H1 (cell line): ENCODE measurements around the gene TARDBP. TPM values are rescaled to one million over a fixed set of nuclear protein-coding genes. Genes with fewer than 3 reads are reported as not detected.

Experiments
- CTCF ChIA-PET: fragments of 300-600 bp; sonication (Branson Sonifier 250); formaldehyde crosslinking; loops from one replicate; lab custom pipeline; 2021; ENCODE audit not compliant: partially characterized antibody; lab: Charles Lee
- POLR2A ChIA-PET: fragments of 300-600 bp; sonication (Branson Sonifier 250); formaldehyde crosslinking; loops from one replicate; lab custom pipeline; 2021; ENCODE audit warnings: inconsistent platforms; ENCODE audit not compliant: partially characterized antibody; lab: Charles Lee
- DNase-seq, 2 experiments: peaks; one replicate each; pipeline versions ENCODE4 v3.0.0 to v3.0.0-alpha.2; 2010 to 2022; ENCODE audit warnings: low spot score in 2 of 2, low read depth in 1 of 2, mixed read lengths in 1 of 2
- FAIRE-seq: peaks from 2 replicates; lab custom pipeline; 2011; peaks lifted over from hg19 to GRCh38; lab: Jason Lieb, UNC
- H2AFZ ChIP-seq: 2 replicates; pipeline ENCODE4 v1.8.1; 2012; ENCODE audit warnings: low read length, inconsistent platforms
- H2AK5ac ChIP-seq: 2 replicates; pipeline ENCODE4 v1.6.1; 2013; ENCODE audit warnings: low read depth, low read length
- H2BK120ac ChIP-seq: replicated peaks from 2 replicates; pipeline ENCODE3; 2013; ENCODE audit warnings: low read depth, low read length, inconsistent platforms
- H2BK12ac ChIP-seq: 2 replicates; pipeline ENCODE4 v1.6.1; 2013; ENCODE audit warnings: low read depth, low read length
- H2BK15ac ChIP-seq: 2 replicates; pipeline ENCODE4 v1.6.1; 2013; ENCODE audit warnings: low read length
- H2BK20ac ChIP-seq: 2 replicates; pipeline ENCODE4 v1.6.1; 2013; ENCODE audit warnings: low read length
- H2BK5ac ChIP-seq: 2 replicates; pipeline ENCODE4 v1.6.1; 2013; ENCODE audit warnings: low read depth, low read length
- H3K14ac ChIP-seq: 2 replicates; pipeline ENCODE4 v1.6.1; 2013; ENCODE audit warnings: inconsistent platforms; ENCODE audit not compliant: insufficient read length
- H3K18ac ChIP-seq: 2 replicates; pipeline ENCODE4 v1.6.1; 2013; ENCODE audit warnings: low read length; ENCODE audit errors: extremely low read depth
- H3K23ac ChIP-seq: 2 replicates; pipeline ENCODE4 v1.6.1; 2013; ENCODE audit warnings: inconsistent platforms; ENCODE audit not compliant: insufficient read length
- H3K23me2 ChIP-seq: 2 replicates; pipeline ENCODE4 v1.6.1; 2013; ENCODE audit warnings: low read depth, low read length
- H3K27ac ChIP-seq: 2 replicates; pipeline ENCODE4 v1.6.1; 2011; ENCODE audit warnings: low read depth, low read length, inconsistent platforms
- H3K27me3 ChIP-seq, 4 experiments: replicated peaks in 1 of 4; 1 replicate in 1 of 4; 2 replicates in 3 of 4; pipeline versions ENCODE4 v1.6.1 to v1.8.1; 2011 to 2013; ENCODE audit warnings: low read length in 3 of 4, mild to moderate bottlenecking in 3 of 4, inconsistent platforms in 2 of 4, mixed read lengths in 2 of 4, moderate library complexity in 1 of 4; ENCODE audit not compliant: control insufficient read depth in 3 of 4, insufficient read depth in 3 of 4; ENCODE audit errors: extremely low read depth in 1 of 4
- H3K36me3 ChIP-seq, 4 experiments: 2 replicates each; pipeline versions ENCODE4 v1.6.1 to v1.8.1; 2011 to 2013; ENCODE audit warnings: mild to moderate bottlenecking in 4 of 4, low read length in 3 of 4, moderate library complexity in 2 of 4, control low read depth in 1 of 4, inconsistent platforms in 1 of 4; ENCODE audit not compliant: insufficient read depth in 4 of 4, control insufficient read depth in 2 of 4
- H3K4ac ChIP-seq: replicated peaks from 2 replicates; pipeline ENCODE3; 2013; ENCODE audit warnings: low read length, low read depth, mixed read lengths, inconsistent platforms; ENCODE audit not compliant: insufficient read length
- H3K4me1 ChIP-seq, 4 experiments: replicated peaks in 1 of 4; 1 replicate in 1 of 4; 2 replicates in 3 of 4; pipeline versions ENCODE4 v1.6.1 to v1.8.1; 2011 to 2013; ENCODE audit warnings: low read length in 3 of 4, inconsistent platforms in 2 of 4, mixed read lengths in 1 of 4; ENCODE audit not compliant: insufficient read depth in 4 of 4, control insufficient read depth in 3 of 4
- H3K4me2 ChIP-seq, 2 experiments: 2 replicates each; pipeline versions ENCODE4 v1.6.1 to v1.8.1; 2011 to 2013; ENCODE audit warnings: low read depth in 2 of 2, low read length in 2 of 2, control low read depth in 1 of 2, inconsistent platforms in 1 of 2, mild to moderate bottlenecking in 1 of 2; ENCODE audit not compliant: insufficient read depth in 1 of 2
- H3K4me3 ChIP-seq, 4 experiments: fragments of 200-600, 300-600 bp in 1 of 4; sonication (generic), shearing (Covaris generic), sonication (Bioruptor Twin) in 1 of 4; 2 replicates each; pipeline versions ENCODE4 v1.5.1 to v1.8.1; 2011 to 2016; ENCODE audit warnings: low read length in 4 of 4, low read depth in 3 of 4, control low read depth in 2 of 4, inconsistent platforms in 2 of 4, mild to moderate bottlenecking in 2 of 4, mixed read lengths in 1 of 4, moderate library complexity in 1 of 4; ENCODE audit not compliant: insufficient read depth in 2 of 4; ENCODE audit errors: extremely low read depth in 1 of 4
- H3K56ac ChIP-seq: replicated peaks from 2 replicates; pipeline ENCODE3; 2013; ENCODE audit warnings: low read depth, mild to moderate bottlenecking, mixed read lengths, low read length, inconsistent platforms; ENCODE audit not compliant: insufficient read length
- H3K79me1 ChIP-seq: 2 replicates; pipeline ENCODE4 v1.6.1; 2013; ENCODE audit warnings: low read depth, low read length, control low read depth
- H3K79me2 ChIP-seq, 2 experiments: 2 replicates each; pipeline versions ENCODE4 v1.6.1 to v1.8.1; 2012 to 2013; ENCODE audit warnings: low read length in 2 of 2, mild to moderate bottlenecking in 2 of 2, inconsistent platforms in 1 of 2; ENCODE audit not compliant: insufficient read depth in 2 of 2, control insufficient read depth in 1 of 2
- H3K9ac ChIP-seq, 4 experiments: replicated peaks in 1 of 4; 1 replicate in 1 of 4; 2 replicates in 3 of 4; pipeline versions ENCODE4 v1.6.1 to v1.8.1; 2011 to 2013; ENCODE audit warnings: low read depth in 3 of 4, low read length in 3 of 4, control low read depth in 2 of 4, mild to moderate bottlenecking in 2 of 4, moderate library complexity in 2 of 4, inconsistent platforms in 1 of 4; ENCODE audit errors: extremely low read depth in 1 of 4
- H3K9me3 ChIP-seq, 2 experiments: 2 replicates each; pipeline versions ENCODE4 v1.6.1 to v1.8.1; 2012 to 2013; ENCODE audit warnings: mild to moderate bottlenecking in 2 of 2, moderate library complexity in 2 of 2, control low read depth in 1 of 2, inconsistent platforms in 1 of 2, low read depth in 1 of 2, low read length in 1 of 2, mixed read lengths in 1 of 2; ENCODE audit not compliant: insufficient read depth in 2 of 2
- H4K20me1 ChIP-seq, 2 experiments: replicated peaks in 1 of 2; 2 replicates each; pipeline versions ENCODE3 to v1.8.1; 2011 to 2013; ENCODE audit warnings: inconsistent platforms in 2 of 2, low read length in 2 of 2, mild to moderate bottlenecking in 1 of 2; ENCODE audit not compliant: insufficient read depth in 2 of 2, control insufficient read depth in 1 of 2
- H4K5ac ChIP-seq: 2 replicates; pipeline ENCODE4 v1.6.1; 2013; ENCODE audit warnings: low read length, low read depth, mixed read lengths, inconsistent platforms; ENCODE audit not compliant: insufficient read length
- H4K8ac ChIP-seq: 2 replicates; pipeline ENCODE4 v1.8.0; 2013; ENCODE audit warnings: mild to moderate bottlenecking, moderate library complexity, low read length, inconsistent platforms; ENCODE audit not compliant: insufficient read depth; ENCODE audit errors: extremely low read depth
- H4K91ac ChIP-seq: replicated peaks from 2 replicates; pipeline ENCODE3; 2013; ENCODE audit warnings: low read length, mixed read lengths, inconsistent platforms; ENCODE audit not compliant: insufficient read length
- BCL11A ChIP-seq, 2 experiments: IDR thresholded peaks; one replicate each; pipeline ENCODE4 v1.6.1; 2011; ENCODE audit warnings: low read depth in 2 of 2, low read length in 2 of 2, mild to moderate bottlenecking in 2 of 2
- CEBPB ChIP-seq: IDR thresholded peaks from 2 replicates; pipeline ENCODE4 v1.6.1; 2012; ENCODE audit warnings: low read depth, low read length
- NRF1 ChIP-seq: IDR thresholded peaks from 2 replicates; pipeline ENCODE4 v1.6.1; 2011; ENCODE audit warnings: mild to moderate bottlenecking, low read depth, low read length, improper control_type of control experiment
- POU5F1 ChIP-seq: IDR thresholded peaks from 2 replicates; pipeline ENCODE4 v1.6.1; 2011; ENCODE audit warnings: low read depth, mild to moderate bottlenecking, low read length, moderate library complexity
- RFX5 ChIP-seq: IDR thresholded peaks from 2 replicates; pipeline ENCODE4 v1.6.1; 2011; ENCODE audit warnings: low read depth, low read length, improper control_type of control experiment, borderline replicate concordance
- RXRA ChIP-seq: IDR thresholded peaks from 2 replicates; pipeline ENCODE4 v1.6.1; 2011; ENCODE audit warnings: low read depth, mild to moderate bottlenecking, low read length, moderate library complexity; ENCODE audit not compliant: insufficient read depth
- SAP30 ChIP-seq: fragments of 300-600 bp; sonication (generic); IDR thresholded peaks from 2 replicates; pipeline ENCODE4 v1.7.1; 2012; ENCODE audit warnings: low read length, moderate library complexity, mild to moderate bottlenecking, inconsistent platforms; ENCODE audit not compliant: insufficient read depth, insufficient replicate concordance
- SIN3A ChIP-seq, 2 experiments: IDR thresholded peaks in 1 of 2; conservative IDR thresholded peaks in 1 of 2; 2 replicates each; pipeline ENCODE4 v1.6.1; 2011 to 2012; ENCODE audit warnings: low read length in 2 of 2, improper control_type of control experiment in 1 of 2, low read depth in 1 of 2, mild to moderate bottlenecking in 1 of 2
- SP4 ChIP-seq: IDR thresholded peaks from 2 replicates; pipeline ENCODE4 v1.6.1; 2012; ENCODE audit warnings: low read length, inconsistent platforms
- TEAD4 ChIP-seq: IDR thresholded peaks from 2 replicates; pipeline ENCODE4 v1.6.1; 2012; ENCODE audit warnings: low read depth, low read length, inconsistent platforms, mixed read lengths
- USF2 ChIP-seq: IDR thresholded peaks from 2 replicates; pipeline ENCODE4 v1.6.1; 2011; ENCODE audit warnings: low read length, improper control_type of control experiment
- YY1 ChIP-seq: IDR thresholded peaks from 2 replicates; pipeline ENCODE4 v1.6.1; 2011; ENCODE audit warnings: low read depth, mild to moderate bottlenecking, low read length
- WGBS, 2 experiments: shearing (Covaris generic) in 1 of 2; methylation state at CpG; one replicate each; pipeline versions ENCODE4 v1.1.6 to v1.1.7; 2013 to 2015; ENCODE audit warnings: low lambda C conversion rate in 2 of 2, mixed read lengths in 2 of 2, inconsistent platforms in 1 of 2, low coverage in 1 of 2, missing lambda C conversion rate in 1 of 2; ENCODE audit not compliant: insufficient replicate concordance in 2 of 2, insufficient coverage in 1 of 2, insufficient read length in 1 of 2; ENCODE audit errors: extremely low coverage in 1 of 2, missing lambda C conversion rate in 1 of 2; 5-methylcytosine and 5-hydroxymethylcytosine counted together
- polyA plus RNA-seq, 7 experiments: library from polyadenylated mRNA; depleted of rRNA in 3 of 7; stranded (reverse) in 5 of 7; unstranded in 2 of 7; fragments of >200 nt in 5 of 7; fragments of 200-250 nt in 2 of 7; gene quantifications; 1 replicate in 5 of 7; 2 replicates in 1 of 7; 4 replicates in 1 of 7; pipeline versions ENCODE4 v1.2.1 to v1.2.3, GENCODE V29; 2011 to 2013; ENCODE audit warnings: missing spikeins in 2 of 7, mixed read lengths in 2 of 7
- total RNA-seq: library from RNA; stranded (reverse); fragmentation: NEBNext Ultra II Directional; extraction: Animal tissue kit (Norgen Biotek cat#: 25700); gene quantifications from 2 replicates; pipeline ENCODE4 v1.2.1, GENCODE V29; 2021
- TF ChIP-seq, protein P1 (sequence below): IDR thresholded peaks from 2 replicates; pipeline ENCODE4 v1.6.1; 2012; ENCODE audit warnings: inconsistent platforms

TARDBP gene
- total and polyA plus RNA-seq, 2 of the 8 experiments (the other 6 are each of a cell fraction or from before 2014, with no cell fraction given) = 144 to 240 TPM

GRCh38 chr1:11070876-11071275, 58.4 kb downstream of the TARDBP start:
- CTCF ChIA-PET = interaction anchor here (0.9 to 7.3 kb wide), 4 partner anchors 10 to 33 kb away, joined by 3 to 58 read pairs (median 10); no protein-coding TSS in a partner anchor
- peaks cover 34 to 88% (median 75%) of the 10 kb centered on the region in 4 experiments for H3K36me3 ChIP-seq
- FAIRE-seq = no peak
- no peak for TF ChIP-seq TEAD4
- TF ChIP-seq YY1 = no peak
- no peak for TF ChIP-seq RFX5
- no peak for TF ChIP-seq NRF1
- no peak for TF ChIP-seq USF2
- TF ChIP-seq, protein P1, sequence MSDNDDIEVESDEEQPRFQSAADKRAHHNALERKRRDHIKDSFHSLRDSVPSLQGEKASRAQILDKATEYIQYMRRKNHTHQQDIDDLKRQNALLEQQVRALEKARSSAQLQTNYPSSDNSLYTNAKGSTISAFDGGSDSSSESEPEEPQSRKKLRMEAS = no peak
- no peak for TF ChIP-seq RXRA
- TF ChIP-seq POU5F1 = no peak
- TF ChIP-seq BCL11A (IDR thresholded peaks at IDR 0.05; ENCODE audit: low read depth in 2 of 2, low read length in 2 of 2) = no peak
- no peak for TF ChIP-seq CEBPB
- no peak for TF ChIP-seq SP4
- no peak for TF ChIP-seq SAP30
- TF ChIP-seq SIN3A (conservative IDR thresholded peaks at IDR 0.05 in 1 of 2, IDR thresholded peaks at IDR 0.05 in 1 of 2; ENCODE audit: low read depth in 1 of 2, low read length in 2 of 2) = no peak

More at GRCh38 chr1:11070876-11071275, 58.4 kb downstream of the TARDBP start:
- H4K91ac ChIP-seq = no peak overlapping the region
- DNase-seq = no peak
- H3K79me2 ChIP-seq = no peaks in the 10 kb centered on the region
- H3K4ac ChIP-seq = no peak overlapping the region
- no peak overlapping the region for H4K8ac ChIP-seq
- no peak overlapping the region for H3K27ac ChIP-seq
- H2AK5ac ChIP-seq = no peak overlapping the region
- H2BK120ac ChIP-seq = no peak overlapping the region
- H3K79me1 ChIP-seq = no peaks in the 10 kb centered on the region
- POLR2A ChIA-PET = interaction anchor here (0.6 to 3.8 kb wide), 8 partner anchors 9 to 172 kb away, joined by 3 to 18 read pairs (median 6); partner anchors contain the start of gene SRM
- H4K20me1 ChIP-seq = peaks cover 0 to 10% of the 10 kb centered on the region in 2 experiments
- H3K4me1 ChIP-seq = no peaks in the 10 kb centered on the region
- H3K9ac ChIP-seq = no peak overlapping the region
- H2BK5ac ChIP-seq = no peak overlapping the region
- no peak overlapping the region for H3K18ac ChIP-seq
- H2BK12ac ChIP-seq = no peak overlapping the region
- no peaks in the 10 kb centered on the region; a peak in 1 of 7 replicates for H3K27me3 ChIP-seq
- no peak overlapping the region for H2BK15ac ChIP-seq
- H3K4me3 ChIP-seq = no peak overlapping the region
- WGBS, 2 experiments = 90% methylated on average over 11 of the region's 11 CpGs; no CpG with 5 or more reads in 1 of the 2 experiments
- no peak overlapping the region for H4K5ac ChIP-seq
- H3K23me2 ChIP-seq = no peaks in the 10 kb centered on the region
- no peak overlapping the region for H3K14ac ChIP-seq
- no peak overlapping the region for H2BK20ac ChIP-seq
- H3K4me2 ChIP-seq = no peak overlapping the region
- H3K23ac ChIP-seq = no peak overlapping the region
- H2AFZ ChIP-seq = no peak overlapping the region
- H3K9me3 ChIP-seq = no peaks in the 10 kb centered on the region
- no peak overlapping the region for H3K56ac ChIP-seq
